OCI-LY7 (cell line): ENCODE data around the gene RAB11B. TPM values are rescaled to one million over a fixed set of nuclear protein-coding genes. Genes with fewer than 3 reads are reported as not detected.
"Not testable (repeated sequence)": the region's sequence is repeated elsewhere in the genome, so short reads cannot be mapped to it uniquely, and the experiment has no call there.

Experiments used
- BruUV-seq: library from RNA; stranded (reverse); fragments of 400-500 nt; replicated peaks from 2 replicates; lab custom pipeline; 2021; lab: Mats Ljungman, UMichigan
- CTCF ChIA-PET: fragments of 300-600 bp; sonication (Branson Sonifier 250); formaldehyde crosslinking; loops from one replicate; lab custom pipeline; 2022; ENCODE audit warnings: antibody characterized with exemption; ENCODE audit not compliant: unreplicated experiment; lab: Charles Lee
- POLR2A ChIA-PET: fragments of 300-600 bp; sonication (Branson Sonifier 250); formaldehyde crosslinking; loops from one replicate; lab custom pipeline; 2022; ENCODE audit warnings: antibody characterized with exemption; lab: Charles Lee
- DNase-seq: peaks from one replicate; pipeline ENCODE4 v3.0.0-alpha.2; 2015; ENCODE audit warnings: low spot score
- H2AFZ ChIP-seq: fragments of 200-600 bp; sonication (generic), shearing (Covaris generic); 2 replicates; pipeline ENCODE4 v1.6.1; 2014; ENCODE audit warnings: mild to moderate bottlenecking, antibody characterized with exemption, low read length, moderate library complexity
- H3K27ac ChIP-seq: fragments of 200-600 bp; sonication (generic); 2 replicates; pipeline ENCODE4 v1.5.1; 2014; ENCODE audit warnings: mixed run types, low read depth, mild to moderate bottlenecking, moderate library complexity, low read length, inconsistent platforms; ENCODE audit not compliant: poor library complexity, severe bottlenecking
- H3K36me3 ChIP-seq: fragments of 200-600 bp; sonication (generic); 2 replicates; pipeline ENCODE4 v1.6.1; 2014; ENCODE audit warnings: mild to moderate bottlenecking, antibody characterized with exemption, low read length, moderate library complexity, mixed read lengths; ENCODE audit not compliant: insufficient read depth
- H3K4me1 ChIP-seq: fragments of 200-600 bp; sonication (generic); 2 replicates; pipeline ENCODE4 v1.5.1; 2014; ENCODE audit warnings: mild to moderate bottlenecking, low read length; ENCODE audit not compliant: insufficient read depth, poor library complexity, severe bottlenecking
- H3K4me2 ChIP-seq: fragments of 200-600 bp; sonication (generic); 2 replicates; pipeline ENCODE4 v1.6.1; 2014; ENCODE audit warnings: mild to moderate bottlenecking, low read length
- H3K4me3 ChIP-seq: fragments of 200-600 bp; sonication (generic); 2 replicates; pipeline ENCODE4 v1.5.1; 2014; ENCODE audit warnings: mild to moderate bottlenecking, low read depth, low read length; ENCODE audit not compliant: poor library complexity, severe bottlenecking
- H3K79me2 ChIP-seq: fragments of 200-600 bp; sonication (generic); 2 replicates; pipeline ENCODE4 v1.6.1; 2016; ENCODE audit warnings: low read depth, mild to moderate bottlenecking, low read length, moderate library complexity, mixed read lengths; ENCODE audit not compliant: insufficient read depth
- H3K9me2 ChIP-seq: fragments of 200-600 bp; sonication (generic); 2 replicates; pipeline ENCODE4 v1.6.1; 2016; ENCODE audit warnings: mild to moderate bottlenecking, low read length, mixed read lengths; ENCODE audit not compliant: insufficient read depth
- H3K9me3 ChIP-seq: fragments of 200-600 bp; sonication (generic); 2 replicates; pipeline ENCODE4 v1.6.1; 2014; ENCODE audit warnings: mild to moderate bottlenecking, mixed run types, low read length, mixed read lengths
- H4K20me1 ChIP-seq: fragments of 200-600 bp; sonication (generic); 2 replicates; pipeline ENCODE4 v1.6.1; 2014; ENCODE audit warnings: mild to moderate bottlenecking, antibody characterized with exemption, low read length, moderate library complexity, mixed read lengths; ENCODE audit not compliant: insufficient read depth
- EZH2phosphoT487 ChIP-seq: fragments of 200-600 bp; sonication (generic); IDR thresholded peaks from 2 replicates; pipeline ENCODE4 v1.6.1; 2018; ENCODE audit warnings: low read depth, borderline replicate concordance, mild to moderate bottlenecking, mixed run types, antibody characterized with exemption, low read length, moderate library complexity, mixed read lengths
- intact Hi-C: fragments of 100-400 bp; cut with micrococcal nuclease; formaldehyde crosslinking; loops from one replicate; pipeline ENCODE4 v1.10.0; 2022; ENCODE audit not compliant: unreplicated experiment
- total RNA-seq, 2 experiments: library from RNA; depleted of rRNA in 1 of 2; stranded (reverse); fragments of >200 nt in 1 of 2; shearing (Covaris generic) in 1 of 2; gene quantifications; 2 replicates each; pipeline ENCODE4 v1.2.3, GENCODE V29; 2014 to 2022
- TF ChIP-seq, protein P1 (sequence below): fragments of 200-600 bp; sonication (generic); conservative IDR thresholded peaks from 2 replicates; pipeline ENCODE4 v1.5.1; 2014; ENCODE audit warnings: mild to moderate bottlenecking, antibody characterized with exemption, low read length, moderate library complexity, mixed read lengths

RAB11B gene
- total RNA-seq, 2 experiments from 2014 or later = 24.5 to 84.9 TPM

DNA sequence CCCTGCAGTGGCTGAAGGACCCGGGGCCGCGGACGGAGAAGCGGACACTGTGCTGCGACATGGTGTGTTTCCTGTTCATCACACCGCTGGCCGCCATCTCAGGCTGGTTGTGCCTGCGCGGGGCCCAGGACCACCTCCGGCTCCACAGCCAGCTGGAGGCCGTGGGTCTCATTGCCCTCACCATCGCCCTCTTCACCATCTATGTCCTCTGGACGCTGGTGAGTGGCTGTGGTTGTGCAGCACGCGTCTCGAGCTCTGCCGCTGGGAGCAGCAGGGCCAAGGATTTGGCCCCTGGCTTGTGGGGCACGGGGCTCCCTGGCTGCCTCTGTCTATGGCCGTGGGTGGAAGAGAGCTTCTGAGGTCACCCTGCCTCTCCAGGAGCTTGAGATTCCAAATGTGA is 40.5 kb downstream of the RAB11B start:
- ChIA-PET CTCF (no interaction called here), POLR2A (no interaction called here)
- Histone ChIP-seq H2AFZ (no peak overlapping the region), H3K4me3 (no peak overlapping the region), H3K4me2 (no peak overlapping the region), H3K4me1 (no peaks in the 10 kb centered on the region), H3K27ac (no peak overlapping the region), H4K20me1 (no peaks in the 10 kb centered on the region), H3K79me2 (no peaks in the 10 kb centered on the region), H3K9me3 (no peaks in the 10 kb centered on the region), H3K9me2 (no peaks in the 10 kb centered on the region), H3K36me3 (no peaks in the 10 kb centered on the region)
- no TSS peak for BruUV-seq
- TF ChIP-seq, protein P1, sequence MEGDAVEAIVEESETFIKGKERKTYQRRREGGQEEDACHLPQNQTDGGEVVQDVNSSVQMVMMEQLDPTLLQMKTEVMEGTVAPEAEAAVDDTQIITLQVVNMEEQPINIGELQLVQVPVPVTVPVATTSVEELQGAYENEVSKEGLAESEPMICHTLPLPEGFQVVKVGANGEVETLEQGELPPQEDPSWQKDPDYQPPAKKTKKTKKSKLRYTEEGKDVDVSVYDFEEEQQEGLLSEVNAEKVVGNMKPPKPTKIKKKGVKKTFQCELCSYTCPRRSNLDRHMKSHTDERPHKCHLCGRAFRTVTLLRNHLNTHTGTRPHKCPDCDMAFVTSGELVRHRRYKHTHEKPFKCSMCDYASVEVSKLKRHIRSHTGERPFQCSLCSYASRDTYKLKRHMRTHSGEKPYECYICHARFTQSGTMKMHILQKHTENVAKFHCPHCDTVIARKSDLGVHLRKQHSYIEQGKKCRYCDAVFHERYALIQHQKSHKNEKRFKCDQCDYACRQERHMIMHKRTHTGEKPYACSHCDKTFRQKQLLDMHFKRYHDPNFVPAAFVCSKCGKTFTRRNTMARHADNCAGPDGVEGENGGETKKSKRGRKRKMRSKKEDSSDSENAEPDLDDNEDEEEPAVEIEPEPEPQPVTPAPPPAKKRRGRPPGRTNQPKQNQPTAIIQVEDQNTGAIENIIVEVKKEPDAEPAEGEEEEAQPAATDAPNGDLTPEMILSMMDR = no peak
- TF ChIP-seq EZH2phosphoT487 = no peak
- intact Hi-C loops = no loop called here
- DNase-seq = no peak

DNA sequence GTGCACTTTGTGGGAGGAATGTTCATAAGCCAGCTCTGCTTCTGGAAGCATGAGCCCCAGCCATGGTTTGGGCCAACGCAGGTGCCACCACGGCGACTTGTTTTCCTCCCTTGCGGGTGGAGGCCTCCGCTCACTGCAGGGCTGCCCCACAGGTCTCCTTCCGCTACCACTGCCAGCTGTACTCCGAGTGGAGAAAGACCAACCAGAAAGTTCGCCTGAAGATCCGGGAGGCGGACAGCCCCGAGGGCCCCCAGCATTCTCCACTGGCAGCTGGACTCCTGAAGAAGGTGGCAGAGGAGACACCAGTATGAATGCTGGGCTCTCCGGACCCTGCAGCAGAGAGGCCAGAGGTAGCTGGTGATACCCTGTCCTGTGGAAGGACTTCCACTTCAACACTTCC is 48.1 kb downstream of the RAB11B start:
- Histone ChIP-seq H3K36me3 (no peaks in the 10 kb centered on the region), H3K79me2 (no peaks in the 10 kb centered on the region), H3K9me3 (no peaks in the 10 kb centered on the region), H3K4me2 (no peak overlapping the region), H3K4me1 (no peaks in the 10 kb centered on the region), H3K9me2 (no peaks in the 10 kb centered on the region), H4K20me1 (no peaks in the 10 kb centered on the region), H3K27ac (no peak overlapping the region), H3K4me3 (no peak overlapping the region), H2AFZ (no peak overlapping the region)
- TF ChIP-seq, protein P1 = no peak
- intact Hi-C loops = no loop called here
- CTCF ChIA-PET = no interaction called here
- POLR2A ChIA-PET = interaction anchor here (0.5 kb wide), 1 partner anchor 17 kb away, joined by 3 read pairs; no protein-coding TSS in a partner anchor
- no peak for DNase-seq
- BruUV-seq = no TSS peak

DNA sequence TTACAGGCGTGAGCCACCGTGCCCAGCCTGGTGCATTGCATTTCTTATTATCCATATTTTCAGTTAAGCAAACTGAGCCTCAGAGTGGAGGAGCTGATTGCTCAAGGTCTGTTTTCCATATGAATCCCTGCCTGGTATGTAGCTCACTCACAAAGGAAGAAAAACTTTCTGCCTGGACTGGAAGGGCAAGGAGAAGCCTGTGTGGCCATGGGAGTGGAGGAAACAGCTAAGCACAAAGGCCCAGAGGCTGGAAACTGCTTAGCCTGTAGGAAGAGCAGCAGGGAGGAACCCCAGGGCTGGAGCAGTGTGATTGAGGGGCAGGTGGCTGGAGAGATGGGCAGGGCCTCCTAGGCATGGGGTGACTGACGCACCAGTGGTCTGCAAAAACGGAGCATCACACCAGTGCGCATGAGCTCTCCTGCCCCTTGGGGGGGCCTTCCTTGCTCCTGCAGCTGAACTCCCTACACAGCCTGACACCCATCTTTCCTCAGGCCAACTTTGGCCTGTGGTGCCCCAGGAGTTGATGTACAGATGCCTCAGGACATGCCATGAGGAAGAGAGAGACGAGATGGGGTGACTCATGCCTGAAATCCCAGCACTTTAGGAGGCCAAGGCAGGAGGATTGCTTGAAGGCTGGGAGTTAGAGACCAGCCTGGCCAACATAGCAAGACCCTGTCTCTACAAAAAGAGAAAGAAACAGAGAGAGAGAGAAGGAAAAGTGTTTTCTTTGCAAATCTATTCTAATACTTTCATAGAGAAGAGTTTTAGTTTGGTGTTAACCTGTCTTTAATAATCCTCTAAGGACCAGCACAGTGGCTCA is 51.8 kb downstream of the RAB11B start:
- Histone ChIP-seq H3K4me1 (peaks cover 12% of the 10 kb centered on the region), H3K27ac (no peak overlapping the region), H2AFZ (no peak overlapping the region), H4K20me1 (peaks cover 13% of the 10 kb centered on the region; the same call in 1 of the 2 replicates), H3K9me3 (no peaks in the 10 kb centered on the region), H3K9me2 (no peaks in the 10 kb centered on the region), H3K79me2 (peaks cover 22% of the 10 kb centered on the region), H3K4me2 (no peak overlapping the region), H3K4me3 (no peak overlapping the region), H3K36me3 (peaks cover 17% of the 10 kb centered on the region)
- ChIA-PET CTCF (no interaction called here), POLR2A (interaction anchor here (0.6 to 1.4 kb wide), 2 partner anchors 28 to 245 kb away, joined by 3 to 4 read pairs; no protein-coding TSS in a partner anchor)
- TF ChIP-seq, protein P1 = no peak
- no peak for TF ChIP-seq EZH2phosphoT487
- no peak for DNase-seq
- BruUV-seq = no TSS peak
- intact Hi-C loops = no loop called here

DNA sequence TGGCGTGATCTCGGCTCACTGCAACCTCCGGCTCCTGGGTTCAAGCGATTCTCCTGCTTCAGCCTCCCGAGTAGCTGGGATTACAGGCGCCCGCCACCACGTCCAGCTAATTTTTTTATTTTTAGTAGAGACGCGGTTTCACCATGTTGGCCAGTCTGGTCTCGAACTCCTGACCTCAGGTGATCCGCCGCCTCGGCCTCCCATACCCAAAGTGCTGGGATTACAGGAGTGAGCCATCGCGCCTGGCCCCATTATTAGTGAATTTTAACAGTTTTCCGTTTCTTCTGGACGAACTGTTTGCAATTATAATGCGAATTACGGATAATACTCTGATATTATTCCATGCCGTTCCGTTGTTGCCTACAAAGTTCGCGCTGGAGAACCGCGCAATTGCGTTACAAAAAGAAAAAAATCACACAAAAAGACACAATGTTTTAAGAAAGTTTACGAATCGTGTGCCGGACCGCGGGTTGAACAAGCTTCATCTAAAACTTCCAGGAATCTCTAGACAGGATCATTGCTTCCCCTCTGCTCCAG is 54.0 kb downstream of the RAB11B start:
- not testable (repeated sequence) for H3K9me2 ChIP-seq
- POLR2A ChIA-PET = interaction anchor here (0.6 to 1.3 kb wide), 5 partner anchors 9 to 234 kb away, joined by 3 to 6 read pairs (median 4); no protein-coding TSS in a partner anchor

More for the DNA sequence above, 54.0 kb downstream of the RAB11B start:
- H3K9me3 ChIP-seq, CTCF ChIA-PET, DNase-seq: not testable (repeated sequence)
- Histone ChIP-seq H3K4me2 (peak overlapping the region; percentile 73), H3K4me3 (peak overlapping the region; percentile 96), H2AFZ (peak overlapping the region; percentile 95), H3K4me1 (peaks cover 34% of the 10 kb centered on the region), H3K36me3 (peaks cover 32% of the 10 kb centered on the region), H3K79me2 (peaks cover 44% of the 10 kb centered on the region), H4K20me1 (peaks cover 27% of the 10 kb centered on the region), H3K27ac (peak overlapping the region; percentile 36)
- BruUV-seq = TSS peak; percentile 78
- intact Hi-C loops = loop anchor here (1.0 kb wide), 2 partner anchors 30 to 31 kb away; partner anchors contain the start of gene MARCHF2
